HepG2 (cell line): ENCODE measurements around the gene LNX2. TPM values are rescaled to one million over a fixed set of nuclear protein-coding genes. Genes with fewer than 3 reads are reported as not detected.

Source experiments
- CAMTA2 ChIP-seq: sonication (generic); formaldehyde crosslinking; IDR thresholded peaks from 2 replicates; pipeline ENCODE4 v1.4.0; 2020; ENCODE audit warnings: mild to moderate bottlenecking, missing genetic modification reagents, borderline replicate concordance
- CBX2 ChIP-seq, 2 experiments: fragments of 200-600 bp in 1 of 2; sonication (generic); formaldehyde crosslinking in 1 of 2; IDR thresholded peaks; 2 replicates each; pipeline versions ENCODE4 v1.7.0 to v1.8.1; 2018 to 2022; ENCODE audit warnings: low read depth in 2 of 2, low read length in 1 of 2, mild to moderate bottlenecking in 1 of 2, missing genetic modification reagents in 1 of 2
- FOSL2 ChIP-seq: sonication (generic); formaldehyde crosslinking; IDR thresholded peaks from 2 replicates; pipeline ENCODE4 v1.4.0; 2020; ENCODE audit warnings: missing genetic modification reagents
- GATA4 ChIP-seq: sonication (generic); IDR thresholded peaks from 2 replicates; pipeline ENCODE4 v1.6.1; 2016; ENCODE audit warnings: antibody characterized with exemption, low read depth, borderline replicate concordance
- HOXD1 ChIP-seq: sonication (generic); formaldehyde crosslinking; IDR thresholded peaks from 2 replicates; pipeline ENCODE4 v1.5.0; 2020; ENCODE audit warnings: missing genetic modification reagents
- ISL2 ChIP-seq: sonication (generic); formaldehyde crosslinking; IDR thresholded peaks from 2 replicates; pipeline ENCODE4 v1.5.0; 2020; ENCODE audit warnings: missing genetic modification reagents
- NCOA5 ChIP-seq: sonication (generic); formaldehyde crosslinking; IDR thresholded peaks from 2 replicates; pipeline ENCODE4 v1.4.0; 2020; ENCODE audit warnings: missing genetic modification reagents
- NFKB2 ChIP-seq: sonication (generic); formaldehyde crosslinking; IDR thresholded peaks from 2 replicates; pipeline ENCODE4 v1.4.0; 2020; ENCODE audit warnings: missing genetic modification reagents, borderline replicate concordance
- PRMT3 ChIP-seq: sonication (generic); formaldehyde crosslinking; IDR thresholded peaks from 2 replicates; pipeline ENCODE4 v1.8.1; 2022; ENCODE audit warnings: low read depth, mild to moderate bottlenecking, moderate library complexity, missing genetic modification reagents, borderline replicate concordance
- RFXANK ChIP-seq: IDR thresholded peaks from 2 replicates; pipeline ENCODE4 v1.6.1; 2016
- SAP130 ChIP-seq: IDR thresholded peaks from 2 replicates; pipeline ENCODE4 v1.6.1; 2016; ENCODE audit warnings: low read depth
- SKIL ChIP-seq: sonication (generic); formaldehyde crosslinking; IDR thresholded peaks from 2 replicates; pipeline ENCODE4 v1.8.0; 2022; ENCODE audit warnings: missing genetic modification reagents, mild to moderate bottlenecking, moderate library complexity, borderline replicate concordance
- TARDBP ChIP-seq: sonication (generic); formaldehyde crosslinking; IDR thresholded peaks from 2 replicates; pipeline ENCODE4 v1.8.0; 2022; ENCODE audit warnings: mild to moderate bottlenecking, missing genetic modification reagents
- TCF7 ChIP-seq: sonication (generic); IDR thresholded peaks from 2 replicates; pipeline ENCODE4 v1.6.1; 2016; ENCODE audit warnings: antibody characterized with exemption, low read depth
- YEATS2 ChIP-seq: sonication (generic); formaldehyde crosslinking; IDR thresholded peaks from 2 replicates; pipeline ENCODE4 v1.4.0; 2020; ENCODE audit warnings: missing genetic modification reagents, borderline replicate concordance
- ZBTB37 ChIP-seq: sonication (generic); formaldehyde crosslinking; IDR thresholded peaks from 2 replicates; pipeline ENCODE4 v1.4.0; 2020; ENCODE audit warnings: mild to moderate bottlenecking, missing genetic modification reagents
- ZNF124 ChIP-seq: sonication (generic); formaldehyde crosslinking; IDR thresholded peaks from 2 replicates; pipeline ENCODE4 v1.4.0; 2020; ENCODE audit warnings: missing genetic modification reagents
- ZNF33A ChIP-seq: sonication (generic); formaldehyde crosslinking; IDR thresholded peaks from 2 replicates; pipeline ENCODE4 v1.5.1; 2020; ENCODE audit warnings: missing genetic modification reagents, mild to moderate bottlenecking, moderate library complexity, borderline replicate concordance
- ZNF430 ChIP-seq: sonication (generic); formaldehyde crosslinking; IDR thresholded peaks from 2 replicates; pipeline ENCODE4 v1.9.0; 2021; ENCODE audit warnings: mild to moderate bottlenecking, missing genetic modification reagents
- ZNF460 ChIP-seq: sonication (generic); formaldehyde crosslinking; IDR thresholded peaks from 2 replicates; pipeline ENCODE4 v1.5.1; 2020; ENCODE audit warnings: missing genetic modification reagents, mild to moderate bottlenecking, borderline replicate concordance
- ZNF549 ChIP-seq: sonication (generic); formaldehyde crosslinking; IDR thresholded peaks from 2 replicates; pipeline ENCODE4 v1.5.0; 2020; ENCODE audit warnings: missing genetic modification reagents
- ZNF564 ChIP-seq: sonication (generic); formaldehyde crosslinking; IDR thresholded peaks from 2 replicates; pipeline ENCODE4 v1.8.1; 2023; ENCODE audit warnings: mild to moderate bottlenecking, missing genetic modification reagents
- ZNF747 ChIP-seq: sonication (generic); formaldehyde crosslinking; IDR thresholded peaks from 2 replicates; pipeline ENCODE4 v1.8.1; 2023; ENCODE audit warnings: missing genetic modification reagents, mild to moderate bottlenecking, borderline replicate concordance
- ZZZ3 ChIP-seq: sonication (generic); formaldehyde crosslinking; IDR thresholded peaks from 2 replicates; pipeline ENCODE4 v1.4.0; 2020; ENCODE audit warnings: missing genetic modification reagents, mild to moderate bottlenecking, borderline replicate concordance
- polyA plus RNA-seq, 8 experiments: library from polyadenylated mRNA; depleted of rRNA in 3 of 8; stranded (reverse) in 7 of 8; unstranded in 1 of 8; fragments of >200 nt; fragmentation: Illumina TruSeq in 4 of 8; extraction: Trizol in 4 of 8; gene quantifications; 2 replicates each; pipeline versions ENCODE4 v1.2.1 to v1.2.3, GENCODE V29; 2011 to 2016; ENCODE audit warnings: low read depth in 4 of 8, missing spikeins in 1 of 8, mixed read lengths in 1 of 8; ENCODE audit not compliant: insufficient read depth in 1 of 8
- total RNA-seq, 5 experiments: library from RNA; depleted of rRNA; stranded (reverse); fragments of >200 nt; fragmentation: Illumina TruSeq; extraction: Trizol; gene quantifications; 2 replicates each; pipeline ENCODE4 v1.2.3, GENCODE V29; 2016; ENCODE audit warnings: low read depth in 1 of 5
- TF ChIP-seq, protein P1 (sequence below): sonication (generic); formaldehyde crosslinking; IDR thresholded peaks from 2 replicates; pipeline ENCODE4 v1.4.0; 2020; ENCODE audit warnings: missing genetic modification reagents, borderline replicate concordance
- TF ChIP-seq, protein P2 (sequence below): IDR thresholded peaks from 2 replicates; pipeline ENCODE4 v1.6.1; 2016; ENCODE audit warnings: control low read depth

LNX2 gene
- total and polyA plus RNA-seq, 2 of the 13 experiments (the other 11 are each of a cell fraction or from before 2014, with no cell fraction given), result 9.2 to 9.7 TPM

DNA sequence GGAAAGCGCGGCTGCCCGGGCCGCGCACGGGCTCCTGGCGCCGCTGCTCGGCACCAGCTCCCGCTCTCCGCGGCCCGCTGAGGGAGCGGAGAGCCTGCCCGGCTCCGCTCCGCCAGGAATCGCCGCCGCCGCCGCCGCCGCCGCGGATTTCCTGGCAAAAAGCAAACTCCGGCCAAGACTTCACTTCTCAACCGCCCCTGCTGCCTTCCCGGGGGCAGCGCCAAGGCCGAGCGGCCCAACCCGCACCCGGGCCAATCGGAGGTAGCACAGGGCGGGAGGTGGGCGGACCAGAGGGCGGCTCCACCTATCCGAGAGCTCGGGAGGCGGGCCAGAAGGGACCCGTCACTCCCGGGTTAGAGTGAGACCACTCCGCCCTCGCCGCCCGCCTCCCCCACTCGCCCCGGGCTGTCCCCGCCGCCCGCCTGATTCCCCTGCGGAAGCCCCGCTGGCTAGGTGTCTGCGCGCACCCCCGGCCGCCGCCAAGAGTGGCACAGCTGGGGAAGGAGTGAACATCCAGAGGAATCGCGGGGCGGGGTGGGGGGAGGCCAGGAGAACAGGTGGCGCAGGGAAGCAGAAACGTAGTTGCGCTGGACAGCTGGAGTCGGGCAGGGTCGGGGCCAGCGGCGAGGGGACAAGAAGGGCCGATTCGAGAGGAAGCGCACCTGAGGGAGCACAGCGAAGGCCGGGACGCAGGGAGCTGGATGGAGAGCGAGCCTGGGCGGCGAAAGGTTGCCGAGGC is at the start of gene LNX2 (continued):
- TF ChIP-seq ZNF549 (CRISPR knock-in tag), result no peak
- TF ChIP-seq TARDBP (CRISPR knock-in tag), result peak; percentile 18; the same call in 1 of the 2 replicates
- TF ChIP-seq NCOA5, result no peak
- no peak for TF ChIP-seq ZNF460 (CRISPR knock-in tag)
- no peak for TF ChIP-seq ZZZ3 (CRISPR knock-in tag)
- TF ChIP-seq PRMT3 (CRISPR knock-in tag), result no peak
- TF ChIP-seq ZNF430 (CRISPR knock-in tag), result no peak
- TF ChIP-seq SAP130, result no peak; the same call in none of the 2 replicates
- TF ChIP-seq ZNF747 (CRISPR knock-in tag), result no peak
- no peak for TF ChIP-seq ZNF33A (CRISPR knock-in tag)
- no peak for TF ChIP-seq TCF7
- no peak for TF ChIP-seq SKIL (CRISPR knock-in tag)
- peak; percentile 69 for TF ChIP-seq ZNF564 (CRISPR knock-in tag)
- TF ChIP-seq RFXANK (CRISPR knock-in tag), result no peak
- TF ChIP-seq NFKB2, result peak; percentile 70; the same call in 1 of the 2 replicates
- TF ChIP-seq GATA4, result no peak
- TF ChIP-seq ZBTB37 (CRISPR knock-in tag), result no peak
- TF ChIP-seq CBX2 (IDR thresholded peaks at IDR 0.05; ENCODE audit: low read depth, low read length), result no peak
- no peak for TF ChIP-seq CBX2 (CRISPR knock-in tag; IDR thresholded peaks at IDR 0.05; ENCODE audit: low read depth)
- TF ChIP-seq FOSL2 (CRISPR knock-in tag), result peak; percentile 34; the same call in 1 of the 2 replicates
- TF ChIP-seq ZNF124, result no peak
- TF ChIP-seq, protein P1, sequence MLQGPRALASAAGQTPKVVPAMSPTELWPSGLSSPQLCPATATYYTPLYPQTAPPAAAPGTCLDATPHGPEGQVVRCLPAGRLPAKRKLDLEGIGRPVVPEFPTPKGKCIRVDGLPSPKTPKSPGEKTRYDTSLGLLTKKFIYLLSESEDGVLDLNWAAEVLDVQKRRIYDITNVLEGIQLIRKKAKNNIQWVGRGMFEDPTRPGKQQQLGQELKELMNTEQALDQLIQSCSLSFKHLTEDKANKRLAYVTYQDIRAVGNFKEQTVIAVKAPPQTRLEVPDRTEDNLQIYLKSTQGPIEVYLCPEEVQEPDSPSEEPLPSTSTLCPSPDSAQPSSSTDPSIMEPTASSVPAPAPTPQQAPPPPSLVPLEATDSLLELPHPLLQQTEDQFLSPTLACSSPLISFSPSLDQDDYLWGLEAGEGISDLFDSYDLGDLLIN (CRISPR knock-in tag), result no peak
- TF ChIP-seq ISL2 (CRISPR knock-in tag), result peak; percentile 54; the same call in 1 of the 2 replicates
- TF ChIP-seq YEATS2, result no peak; the same call in 1 of the 2 replicates
- no peak for TF ChIP-seq HOXD1 (CRISPR knock-in tag)
- TF ChIP-seq, protein P2, sequence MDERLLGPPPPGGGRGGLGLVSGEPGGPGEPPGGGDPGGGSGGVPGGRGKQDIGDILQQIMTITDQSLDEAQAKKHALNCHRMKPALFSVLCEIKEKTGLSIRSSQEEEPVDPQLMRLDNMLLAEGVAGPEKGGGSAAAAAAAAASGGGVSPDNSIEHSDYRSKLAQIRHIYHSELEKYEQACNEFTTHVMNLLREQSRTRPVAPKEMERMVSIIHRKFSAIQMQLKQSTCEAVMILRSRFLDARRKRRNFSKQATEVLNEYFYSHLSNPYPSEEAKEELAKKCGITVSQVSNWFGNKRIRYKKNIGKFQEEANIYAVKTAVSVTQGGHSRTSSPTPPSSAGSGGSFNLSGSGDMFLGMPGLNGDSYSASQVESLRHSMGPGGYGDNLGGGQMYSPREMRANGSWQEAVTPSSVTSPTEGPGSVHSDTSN (CRISPR knock-in tag), result no peak
- TF ChIP-seq CAMTA2 (CRISPR knock-in tag), result no peak
